HepG2 (cell line): ENCODE data around the gene TTC21B. TPM values are rescaled to one million over a fixed set of nuclear protein-coding genes. Genes with fewer than 3 reads are reported as not detected.

ENCODE experiments used
- ELF3 ChIP-seq: IDR thresholded peaks from 2 replicates; pipeline ENCODE4 v1.6.1; 2016; ENCODE audit warnings: missing genetic modification reagents, missing compliant biosample characterization
- GFI1 ChIP-seq: sonication (generic); formaldehyde crosslinking; IDR thresholded peaks from 2 replicates; pipeline ENCODE4 v1.5.0; 2020; ENCODE audit warnings: missing genetic modification reagents, mild to moderate bottlenecking, borderline replicate concordance
- HMGA1 ChIP-seq: sonication (generic); formaldehyde crosslinking; conservative IDR thresholded peaks from 2 replicates; pipeline ENCODE4 v1.4.0; 2020; ENCODE audit warnings: missing genetic modification reagents
- IKZF1 ChIP-seq: fragments of 450-650 bp; IDR thresholded peaks from 2 replicates; pipeline ENCODE4 v1.7.1; 2016
- ZFP36 ChIP-seq: fragments of 150-350 bp; IDR thresholded peaks from 2 replicates; pipeline ENCODE4 v1.6.1; 2018; ENCODE audit warnings: borderline replicate concordance, low read length, low read depth; ENCODE audit not compliant: partially characterized antibody
- ZNF17 ChIP-seq: sonication (generic); formaldehyde crosslinking; IDR thresholded peaks from 2 replicates; pipeline ENCODE4 v1.5.0; 2020; ENCODE audit warnings: mild to moderate bottlenecking, missing genetic modification reagents
- ZNF318 ChIP-seq: sonication (generic); formaldehyde crosslinking; IDR thresholded peaks from 2 replicates; pipeline ENCODE4 v1.4.0; 2020; ENCODE audit warnings: mild to moderate bottlenecking, missing genetic modification reagents
- ZNF33B ChIP-seq: sonication (generic); formaldehyde crosslinking; IDR thresholded peaks from 2 replicates; pipeline ENCODE4 v1.5.1; 2020; ENCODE audit warnings: mild to moderate bottlenecking, missing genetic modification reagents
- ZNF431 ChIP-seq: sonication (generic); formaldehyde crosslinking; IDR thresholded peaks from 2 replicates; pipeline ENCODE4 v1.9.0; 2022; ENCODE audit warnings: missing genetic modification reagents, low read depth, mild to moderate bottlenecking, borderline replicate concordance
- ZNF441 ChIP-seq: sonication (generic); formaldehyde crosslinking; IDR thresholded peaks from 2 replicates; pipeline ENCODE4 v1.7.0; 2021; ENCODE audit warnings: missing genetic modification reagents, borderline replicate concordance
- ZNF512B ChIP-seq: sonication (generic); formaldehyde crosslinking; IDR thresholded peaks from 2 replicates; pipeline ENCODE4 v1.5.1; 2020; ENCODE audit warnings: missing genetic modification reagents, mild to moderate bottlenecking, borderline replicate concordance
- ZNF547 ChIP-seq: sonication (generic); formaldehyde crosslinking; IDR thresholded peaks from 2 replicates; pipeline ENCODE4 v1.5.1; 2020; ENCODE audit warnings: mild to moderate bottlenecking, missing genetic modification reagents
- ZNF564 ChIP-seq: sonication (generic); formaldehyde crosslinking; IDR thresholded peaks from 2 replicates; pipeline ENCODE4 v1.8.1; 2023; ENCODE audit warnings: mild to moderate bottlenecking, missing genetic modification reagents
- ZNF737 ChIP-seq: sonication (generic); formaldehyde crosslinking; IDR thresholded peaks from 2 replicates; pipeline ENCODE4 v1.5.0; 2020; ENCODE audit warnings: missing genetic modification reagents, mild to moderate bottlenecking, borderline replicate concordance
- ZNF816 ChIP-seq: sonication (generic); formaldehyde crosslinking; IDR thresholded peaks from 2 replicates; pipeline ENCODE4 v1.8.0; 2022; ENCODE audit warnings: missing genetic modification reagents, mild to moderate bottlenecking, borderline replicate concordance
- ZZZ3 ChIP-seq: sonication (generic); formaldehyde crosslinking; IDR thresholded peaks from 2 replicates; pipeline ENCODE4 v1.4.0; 2020; ENCODE audit warnings: missing genetic modification reagents, mild to moderate bottlenecking, borderline replicate concordance
- polyA plus RNA-seq, 8 experiments: library from polyadenylated mRNA; depleted of rRNA in 3 of 8; stranded (reverse) in 7 of 8; unstranded in 1 of 8; fragments of >200 nt; fragmentation: Illumina TruSeq in 4 of 8; extraction: Trizol in 4 of 8; gene quantifications; 2 replicates each; pipeline versions ENCODE4 v1.2.1 to v1.2.3, GENCODE V29; 2011 to 2016; ENCODE audit warnings: low read depth in 4 of 8, missing spikeins in 1 of 8, mixed read lengths in 1 of 8; ENCODE audit not compliant: insufficient read depth in 1 of 8
- total RNA-seq, 5 experiments: library from RNA; depleted of rRNA; stranded (reverse); fragments of >200 nt; fragmentation: Illumina TruSeq; extraction: Trizol; gene quantifications; 2 replicates each; pipeline ENCODE4 v1.2.3, GENCODE V29; 2016; ENCODE audit warnings: low read depth in 1 of 5

Gene TTC21B
- total and polyA plus RNA-seq, 2 of the 13 experiments (the other 11 are each of a cell fraction or from before 2014, with no cell fraction given) = 39.1 to 67.1 TPM

DNA sequence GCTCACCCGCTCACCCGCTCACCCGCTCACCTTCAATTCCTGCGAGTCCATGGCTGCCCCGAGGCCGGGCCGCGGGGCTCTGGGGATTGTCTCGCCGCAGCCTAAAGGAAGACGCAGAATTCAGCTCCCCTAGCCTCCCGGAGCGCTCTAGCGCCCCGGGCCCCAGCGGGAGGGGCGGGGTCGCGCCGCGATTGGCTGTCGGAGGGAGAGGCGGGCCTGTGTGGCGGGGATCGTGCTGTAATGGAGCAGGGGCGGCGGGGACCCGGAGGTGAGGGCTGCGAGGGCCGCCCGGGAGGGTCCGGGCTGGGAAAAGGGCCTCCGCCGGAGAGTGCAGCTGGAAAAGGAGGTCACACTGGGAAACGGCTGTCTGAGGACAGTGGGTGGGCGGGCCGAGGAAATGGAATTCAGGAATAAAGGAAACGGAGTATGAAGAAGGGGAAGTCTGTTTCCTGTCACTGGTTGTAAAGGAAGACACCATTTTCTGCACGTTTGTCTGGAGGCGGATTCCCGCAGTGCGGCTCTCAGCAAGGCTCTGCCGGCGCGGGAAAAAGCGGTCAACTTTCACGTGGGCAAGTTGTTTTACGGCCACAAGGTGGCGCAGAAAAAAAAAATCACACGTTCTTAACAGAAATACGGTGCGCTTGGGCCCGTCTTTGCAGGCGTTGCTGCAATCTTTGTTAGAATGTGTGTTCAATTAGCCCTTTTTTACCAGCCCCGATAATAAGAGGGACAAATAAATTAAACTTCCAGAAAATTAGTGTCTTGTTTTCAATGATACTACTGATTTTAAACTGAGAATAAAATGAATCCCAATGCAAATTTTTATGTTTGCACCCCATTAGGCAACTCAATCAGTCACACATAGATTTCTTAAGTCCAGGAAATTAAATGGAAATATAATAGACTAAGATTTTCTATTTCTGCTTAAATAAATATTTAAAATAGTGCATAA, at the start of gene TTC21B (continued):
- TF ChIP-seq ZNF318 (CRISPR knock-in tag) (0 out of 2 replicates have a peak, but pooled peaks have one; percentile 78), ZNF441 (peak; percentile 27; the same call in 1 of the 2 replicates), ZNF737 (CRISPR knock-in tag) (no peak), ZNF431 (CRISPR knock-in tag) (peak; percentile 85), ZNF33B (CRISPR knock-in tag) (0 out of 2 replicates have a peak, but pooled peaks have one; percentile 66), GFI1 (CRISPR knock-in tag) (no peak; the same call in 1 of the 2 replicates), ELF3 (CRISPR knock-in tag) (peak; percentile 64; the same call in 1 of the 2 replicates), ZFP36 (no peak), HMGA1 (CRISPR knock-in tag) (no peak), ZNF547 (CRISPR knock-in tag) (0 out of 2 replicates have a peak, but pooled peaks have one; percentile 80), ZNF816 (CRISPR knock-in tag) (peak; percentile 90), IKZF1 (no peak), ZNF564 (CRISPR knock-in tag) (peak; percentile 95), ZZZ3 (CRISPR knock-in tag) (no peak), ZNF512B (no peak), ZNF17 (CRISPR knock-in tag) (no peak)
